ENCODE results near the gene EPS15. TPM values are rescaled to one million over a fixed set of nuclear protein-coding genes. Genes with fewer than 3 reads are reported as not detected.
"Not testable (repeated sequence)": the region's sequence is repeated elsewhere in the genome, so short reads cannot be mapped to it uniquely, and the experiment has no call there.

The EPS15 gene
- polyA plus RNA-seq, 5 donors = 36.0 to 63.1 (median 54.0) TPM

- no peak for DNase-seq
Observed at GRCh38 chr1:51473331-51474115, 45.5 kb downstream of the EPS15 start.

- DNase-seq = peak; percentile 48 to 67
Observed at GRCh38 chr1:51472359-51472758, 46.7 kb downstream of the EPS15 start.

DNA sequence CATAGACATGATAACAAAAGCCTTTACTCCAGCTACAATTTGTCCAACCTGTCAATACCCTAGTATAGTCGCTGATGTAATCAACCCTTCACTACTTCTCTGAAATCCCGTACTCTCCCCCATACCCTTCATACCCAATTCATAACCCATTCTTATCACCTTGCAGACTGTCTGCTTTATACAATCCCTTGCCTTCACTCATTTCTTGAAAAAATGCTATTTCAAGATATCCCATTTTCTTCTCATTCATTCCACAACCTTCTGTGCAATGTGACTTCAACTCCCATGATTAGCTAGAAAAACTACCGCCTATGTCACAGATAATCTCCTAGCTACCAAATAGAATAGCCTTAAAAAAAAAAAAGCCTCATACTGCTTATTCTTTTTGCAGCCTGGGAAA lies 49.5 kb downstream of the EPS15 start:
- DNase-seq = no peak

DNA sequence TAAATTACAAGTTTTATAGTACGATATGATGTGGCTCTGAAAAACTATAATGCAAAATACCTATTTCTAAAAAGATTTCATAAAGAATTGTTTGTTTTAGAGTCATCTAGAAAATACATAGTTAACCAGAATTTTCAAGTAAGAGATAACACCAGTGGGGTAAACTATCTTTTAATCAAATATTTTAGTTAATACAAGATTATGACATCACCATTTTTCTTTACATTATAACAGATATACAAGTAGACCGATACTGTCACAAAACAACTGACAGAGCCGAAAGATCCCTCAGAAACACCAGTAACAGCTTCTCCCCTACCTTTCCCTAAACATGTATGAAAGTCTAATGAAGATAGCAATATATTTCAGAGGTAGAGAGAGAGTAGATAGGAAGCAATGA lies 54.2 kb downstream of the EPS15 start:
- DNase-seq = no peak

GRCh38 chr1:51463561-51463960 lies 55.5 kb downstream of the EPS15 start:
- DNase-seq = no peak

GRCh38 chr1:51462289-51462688 lies 56.8 kb downstream of the EPS15 start:
- DNase-seq = not testable (repeated sequence)

GRCh38 chr1:51454554-51454953 lies 64.5 kb downstream of the EPS15 start:
- no peak for DNase-seq

GRCh38 chr1:51453010-51453409 lies 66.1 kb downstream of the EPS15 start:
- no peak for DNase-seq

- not testable (repeated sequence) for DNase-seq
Observed at GRCh38 chr1:51448844-51449454, 70.1 kb downstream of the EPS15 start.

DNA sequence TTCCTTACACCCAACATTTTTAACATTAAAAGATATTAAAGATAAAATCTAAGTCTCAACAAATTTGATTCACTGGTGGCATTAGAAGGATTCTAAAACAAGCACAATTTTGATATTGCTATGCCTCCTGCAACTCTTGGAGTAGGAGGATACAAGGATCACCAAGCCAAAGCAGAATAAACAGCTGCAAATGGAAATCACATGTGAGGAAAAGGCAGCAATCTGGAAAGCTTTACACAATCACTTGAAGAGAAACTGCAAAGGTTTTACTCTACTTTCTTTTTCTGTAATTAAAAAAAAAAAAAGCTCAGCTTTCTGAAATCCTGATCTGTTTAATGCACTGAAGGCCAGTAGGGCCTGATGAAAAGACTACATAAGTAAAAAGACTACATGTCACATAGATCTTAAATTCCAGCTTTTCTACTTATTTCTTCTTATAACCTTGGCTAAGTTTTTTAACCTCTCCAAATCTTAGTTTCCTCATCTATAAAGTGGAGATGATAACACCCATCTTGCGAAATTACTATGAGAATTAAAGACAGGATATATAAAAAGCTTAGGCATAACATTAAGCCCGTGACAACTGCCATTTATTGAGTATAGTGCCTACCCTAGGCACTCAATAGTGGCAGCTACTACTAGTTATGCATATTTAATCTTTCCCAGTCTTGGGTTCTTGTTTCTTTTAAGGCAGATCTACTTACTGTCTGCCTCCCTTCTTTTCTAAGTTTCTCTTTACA lies 73.5 kb downstream of the EPS15 start:
- peak in 1 of 2 donors; percentile 18 for DNase-seq

DNA sequence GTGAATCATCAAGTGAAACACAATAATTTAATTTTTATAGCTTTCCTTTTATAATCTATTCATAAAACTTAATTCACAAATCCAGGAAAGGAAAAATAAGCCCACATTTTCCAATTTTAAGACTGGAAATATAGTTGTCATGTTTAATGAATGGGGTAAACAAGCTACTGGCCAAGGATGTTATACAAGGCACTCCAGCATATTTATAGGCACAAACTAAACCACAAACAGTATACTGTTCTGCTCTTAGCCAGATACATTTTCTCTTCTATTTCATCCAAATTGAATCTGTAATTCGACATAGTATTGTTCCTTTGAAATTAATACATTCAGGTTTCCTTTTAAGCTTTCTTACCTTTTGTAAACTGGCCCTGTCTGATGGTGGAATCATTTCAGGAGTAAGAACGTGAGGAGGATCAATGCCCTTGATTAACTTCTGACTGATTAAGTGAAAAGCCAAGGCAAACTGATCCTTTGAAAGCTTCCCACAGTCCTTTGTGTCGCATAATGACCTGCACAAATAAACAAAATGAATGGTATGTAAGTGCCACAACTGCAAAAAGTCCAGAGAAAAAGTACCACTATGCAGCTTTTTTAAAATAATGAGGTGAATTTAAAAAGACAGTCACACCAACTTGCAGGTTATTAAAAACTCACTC lies 74.4 kb downstream of the EPS15 start:
- no peak for DNase-seq

DNA sequence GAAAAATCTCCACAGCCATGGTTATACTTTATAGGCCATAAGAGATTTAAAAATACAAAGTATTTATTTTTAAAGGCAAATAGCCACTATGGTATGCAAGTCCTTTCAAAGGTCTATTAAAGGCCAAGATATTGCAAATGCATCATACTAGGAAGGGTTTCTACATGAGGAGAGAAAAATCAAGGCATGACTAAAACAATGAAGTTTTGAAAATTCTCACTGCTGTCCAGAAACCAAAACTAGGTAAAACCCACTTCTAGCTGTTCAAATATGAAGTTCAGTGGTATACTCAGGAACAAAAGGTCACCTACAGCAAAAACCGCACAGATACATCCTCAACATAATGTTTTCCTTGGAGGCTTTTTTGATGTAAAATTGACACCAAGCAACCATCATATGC lies 75.0 kb downstream of the EPS15 start:
- no peak for DNase-seq

- DNase-seq = no peak
Observed at GRCh38 chr1:51443555-51443954, 75.5 kb downstream of the EPS15 start.

- no peak for DNase-seq
Observed at GRCh38 chr1:51442616-51443015, 76.5 kb downstream of the EPS15 start.

DNA sequence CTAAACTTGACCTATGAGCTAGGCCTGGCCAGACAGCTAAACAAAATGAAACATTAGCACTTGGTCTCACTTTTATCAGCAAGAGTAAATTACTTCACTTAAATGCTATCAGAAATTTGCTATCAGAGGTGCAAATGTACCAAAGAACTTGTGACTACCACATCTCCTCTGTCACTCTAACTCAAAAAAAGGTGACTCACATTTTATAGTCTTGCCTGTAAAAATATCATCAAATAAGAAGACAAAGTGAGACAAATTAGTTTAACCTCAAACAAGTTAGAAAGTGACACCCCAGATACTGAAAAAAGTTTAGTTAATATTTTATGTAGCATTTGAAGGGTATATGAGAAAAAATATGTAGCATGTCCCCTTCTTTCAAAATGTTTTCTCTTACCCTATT lies 76.9 kb downstream of the EPS15 start:
- DNase-seq = no peak

DNA sequence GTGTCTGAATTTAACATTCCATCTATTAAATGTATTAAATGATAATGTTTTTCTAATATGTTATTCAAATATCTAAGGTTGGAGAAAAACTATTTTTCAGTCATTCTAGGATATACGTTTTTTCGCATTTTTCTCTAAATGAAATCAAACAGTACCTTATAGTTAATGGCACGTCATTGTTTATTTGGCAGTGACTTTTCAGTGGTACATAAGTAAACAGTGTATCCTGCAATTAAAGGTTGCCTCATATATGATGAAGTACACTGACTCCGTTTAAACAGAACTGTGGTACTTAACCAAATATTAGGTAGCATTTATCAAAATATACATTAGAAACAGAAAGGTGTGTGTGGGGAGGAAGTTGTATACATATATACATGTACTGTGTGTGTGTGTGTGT lies 79.2 kb downstream of the EPS15 start:
- DNase-seq = no peak

GRCh38 chr1:51439053-51439452 lies 80.0 kb downstream of the EPS15 start:
- no peak for DNase-seq

DNA sequence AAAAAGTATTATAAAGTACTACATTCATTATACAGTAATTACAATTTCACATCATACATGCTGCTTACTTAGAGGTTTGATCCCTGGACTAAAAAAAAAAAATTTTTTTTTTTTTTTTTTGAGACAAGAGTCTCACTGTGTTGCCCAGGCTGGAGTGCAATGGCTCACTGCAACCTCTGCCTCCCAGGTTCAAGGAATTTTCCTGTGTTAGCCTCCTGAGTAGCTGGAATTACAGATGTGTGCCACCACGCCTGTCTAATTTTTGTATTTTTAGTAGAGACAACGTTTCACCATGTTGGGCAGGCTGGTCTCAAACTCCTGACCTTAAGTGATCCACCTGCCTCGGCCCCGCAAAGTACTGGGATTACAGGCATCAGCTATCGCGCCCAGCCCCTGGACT lies 81.7 kb downstream of the EPS15 start:
- DNase-seq = not testable (repeated sequence)

GRCh38 chr1:51435878-51436277 lies 83.2 kb downstream of the EPS15 start:
- DNase-seq = no peak

GRCh38 chr1:51433972-51434510 lies 85.0 kb downstream of the EPS15 start:
- DNase-seq = no peak

- no peak for DNase-seq
Observed at GRCh38 chr1:51433269-51433971, 85.6 kb downstream of the EPS15 start.

Data from right lung (tissue), 5 donors.